K562 (cell line): ENCODE measurements around the gene PCBP4. TPM values are rescaled to one million over a fixed set of nuclear protein-coding genes. Genes with fewer than 3 reads are reported as not detected.
A peak's percentile ranks its signal among the peaks of the same experiment; 100 is the strongest.

Experiments used
- ATAC-seq: fragments of 200-7000 bp; cut with Tn5 transposase; 3 replicates; pipeline ENCODE4 v1.9.1; 2020; ENCODE audit warnings: moderate library complexity
- BruUV-seq: library from RNA; stranded (reverse); fragments of 400-500 nt; replicated peaks from 2 replicates; lab custom pipeline; 2021; lab: Mats Ljungman, UMichigan
- CTCF ChIA-PET: fragments of 300-600 bp; formaldehyde crosslinking; extraction: SDS; loops from one replicate; lab custom pipeline; 2021; ENCODE audit warnings: low intra/inter-chr PET ratio; lab: Yijun Ruan, JAX
- POLR2A ChIA-PET: fragments of 300-600, 350-650 bp; sonication (Branson Sonifier 250); formaldehyde crosslinking; extraction: SDS; loops from one replicate; lab custom pipeline; 2021; ENCODE audit warnings: antibody characterized with exemption, inconsistent platforms; lab: Yijun Ruan, JAX
- DNase-seq, 4 experiments: peaks; one replicate each; pipeline versions ENCODE4 v3.0.0 to v3.0.0-alpha.2; 2011 to 2018; ENCODE audit warnings: low spot score in 3 of 4, mixed read lengths in 3 of 4; ENCODE audit errors: extremely low read depth in 1 of 4
- FAIRE-seq: peaks from 2 replicates; lab custom pipeline; 2011; peaks lifted over from hg19 to GRCh38; lab: Jason Lieb, UNC
- H2AFZ ChIP-seq: 2 replicates; pipeline ENCODE4 v1.6.0; 2011; ENCODE audit warnings: low read depth, low read length, control low read depth, inconsistent platforms
- H3K27ac ChIP-seq: fragments of 200-600 bp; 3 replicates; pipeline ENCODE4 v1.8.0; 2011; ENCODE audit warnings: low read depth, mild to moderate bottlenecking, control low read depth, inconsistent platforms, low read length, moderate library complexity, mixed read lengths; ENCODE audit errors: extremely low read depth
- H3K27me3 ChIP-seq, 2 experiments: fragments of 300-600 bp in 1 of 2; 2 replicates in 1 of 2; 3 replicates in 1 of 2; pipeline versions ENCODE4 v1.6.0 to v1.8.0; 2011; ENCODE audit warnings: inconsistent platforms in 2 of 2, low read length in 2 of 2, mild to moderate bottlenecking in 1 of 2, mixed read lengths in 1 of 2, moderate library complexity in 1 of 2; ENCODE audit not compliant: control insufficient read depth in 2 of 2, insufficient read depth in 2 of 2
- H3K36me3 ChIP-seq: fragments of 300-600 bp; 3 replicates; pipeline ENCODE4 v1.8.0; 2011; ENCODE audit warnings: mild to moderate bottlenecking, low read length, inconsistent platforms; ENCODE audit not compliant: control insufficient read depth, insufficient read depth
- H3K4me1 ChIP-seq, 2 experiments: fragments of 200-600 bp in 1 of 2; replicated peaks in 1 of 2; 2 replicates in 1 of 2; 3 replicates in 1 of 2; pipeline versions ENCODE4 v1.5.1 to v1.8.0; 2011; ENCODE audit warnings: inconsistent platforms in 2 of 2, low read length in 2 of 2, mild to moderate bottlenecking in 1 of 2, mixed read lengths in 1 of 2, moderate library complexity in 1 of 2; ENCODE audit not compliant: control insufficient read depth in 2 of 2, insufficient read depth in 2 of 2
- H3K4me2 ChIP-seq: 2 replicates; pipeline ENCODE4 v1.6.1; 2011; ENCODE audit warnings: low read length, control low read depth, inconsistent platforms, mixed read lengths; ENCODE audit not compliant: insufficient read depth
- H3K4me3 ChIP-seq: fragments of 200-600 bp; sonication (generic), shearing (Covaris generic); 2 replicates; pipeline ENCODE4 v1.5.1; 2016; ENCODE audit warnings: control low read depth, inconsistent platforms
- H3K79me2 ChIP-seq: fragments of 200-600 bp; 3 replicates; pipeline ENCODE4 v1.8.0; 2011; ENCODE audit warnings: low read length, inconsistent platforms; ENCODE audit not compliant: control insufficient read depth, insufficient read depth
- H3K9ac ChIP-seq, 2 experiments: 2 replicates each; pipeline versions ENCODE4 v1.6.0 to v1.6.1; 2011; ENCODE audit warnings: low read depth in 2 of 2, low read length in 2 of 2, control low read depth in 1 of 2, inconsistent platforms in 1 of 2, mild to moderate bottlenecking in 1 of 2, mixed read lengths in 1 of 2; ENCODE audit not compliant: insufficient read depth in 1 of 2
- H3K9me1 ChIP-seq: one replicate; pipeline ENCODE4 v1.6.0; 2011; ENCODE audit warnings: inconsistent platforms, mild to moderate bottlenecking, low read length, moderate library complexity; ENCODE audit not compliant: control insufficient read depth, insufficient read depth
- H3K9me3 ChIP-seq: replicated peaks from 2 replicates; pipeline ENCODE4 v1.5.1; 2011; ENCODE audit warnings: low read depth, low read length, inconsistent platforms; ENCODE audit not compliant: control insufficient read depth, insufficient read depth
- H4K20me1 ChIP-seq: replicated peaks from 2 replicates; pipeline ENCODE4 v1.6.1; 2011; ENCODE audit warnings: low read length, inconsistent platforms, mixed read lengths; ENCODE audit not compliant: control insufficient read depth, insufficient read depth
- IRF2 ChIP-seq: sonication (generic); formaldehyde crosslinking; IDR thresholded peaks from 2 replicates; pipeline ENCODE4 v1.8.1; 2022; ENCODE audit warnings: mild to moderate bottlenecking, missing genetic modification reagents
- KAT7 ChIP-seq: sonication (generic); formaldehyde crosslinking; IDR thresholded peaks from 2 replicates; pipeline ENCODE4 v1.8.0; 2022; ENCODE audit warnings: missing genetic modification reagents, mild to moderate bottlenecking, borderline replicate concordance
- KDM5B ChIP-seq: fragments of 200-600 bp; sonication (generic); IDR thresholded peaks from 2 replicates; pipeline ENCODE4 v1.6.1; 2012; ENCODE audit warnings: low read depth, mild to moderate bottlenecking, moderate library complexity, low read length, control low read depth, inconsistent platforms; ENCODE audit not compliant: insufficient replicate concordance
- NFATC3 ChIP-seq: fragments of 450-650 bp; IDR thresholded peaks from 2 replicates; pipeline ENCODE4 v1.6.1; 2017; ENCODE audit warnings: mild to moderate bottlenecking
- NFRKB ChIP-seq: fragments of 450-650 bp; IDR thresholded peaks from 2 replicates; pipeline ENCODE4 v1.6.1; 2016; ENCODE audit warnings: low read depth
- NR2C2 ChIP-seq, 2 experiments: fragments of 200-800 bp in 1 of 2; sonication (Bioruptor generic) in 1 of 2; sonication (generic) in 1 of 2; formaldehyde crosslinking in 1 of 2; IDR thresholded peaks; 2 replicates each; pipeline versions ENCODE4 v1.6.1 to v1.8.0; 2016 to 2022; ENCODE audit warnings: mild to moderate bottlenecking in 1 of 2, missing compliant biosample characterization in 1 of 2, missing genetic modification characterization in 1 of 2, missing genetic modification reagents in 1 of 2
- NR3C1 ChIP-seq: sonication (generic); formaldehyde crosslinking; IDR thresholded peaks from 2 replicates; pipeline ENCODE4 v1.8.1; 2022; ENCODE audit warnings: missing genetic modification reagents
- NR4A1 ChIP-seq, 2 experiments: fragments of 250-450 bp in 1 of 2; fragments of 450-650 bp in 1 of 2; sonication (Bioruptor Pico) in 1 of 2; IDR thresholded peaks; 2 replicates each; pipeline versions ENCODE4 v1.4.0 to v1.6.1; 2016 to 2020; ENCODE audit warnings: mild to moderate bottlenecking in 2 of 2, missing compliant biosample characterization in 1 of 2, missing genetic modification characterization in 1 of 2, moderate library complexity in 1 of 2
- POLR2G ChIP-seq: fragments of 200-400 bp; formaldehyde crosslinking; IDR thresholded peaks from 2 replicates; pipeline ENCODE4 v1.6.1; 2017; ENCODE audit warnings: low read depth, mild to moderate bottlenecking, antibody characterized with exemption, low read length, moderate library complexity
- RNF2 ChIP-seq: sonication (generic); IDR thresholded peaks from 2 replicates; pipeline ENCODE4 v1.6.1; 2016
- SRSF7 ChIP-seq: fragments of 200-400 bp; formaldehyde crosslinking; optimal IDR thresholded peaks from 2 replicates; pipeline ENCODE3; 2017; ENCODE audit warnings: mild to moderate bottlenecking, low read depth, low read length
- TAF15 ChIP-seq: fragments of 200-400 bp; formaldehyde crosslinking; IDR thresholded peaks from 2 replicates; pipeline ENCODE4 v1.6.1; 2017; ENCODE audit warnings: mild to moderate bottlenecking, low read depth, low read length, moderate library complexity
- ZEB2 ChIP-seq: fragments of 450-650 bp; IDR thresholded peaks from 2 replicates; pipeline ENCODE4 v1.6.1; 2016
- ZNF143 ChIP-seq: sonication (generic); formaldehyde crosslinking; IDR thresholded peaks from 2 replicates; pipeline ENCODE4 v1.9.0; 2022; ENCODE audit warnings: mild to moderate bottlenecking, missing genetic modification reagents
- ZNF589 ChIP-seq: fragments of 200-800 bp; sonication (Bioruptor generic); IDR thresholded peaks from 2 replicates; pipeline ENCODE4 v1.6.1; 2016; ENCODE audit warnings: low read depth, missing genetic modification characterization, missing compliant biosample characterization
- ZZZ3 ChIP-seq: fragments of 450-650 bp; IDR thresholded peaks from 2 replicates; pipeline ENCODE4 v1.6.1; 2016; ENCODE audit warnings: antibody characterized with exemption, mild to moderate bottlenecking, moderate library complexity
- WGBS: fragments of 100-300 bp; shearing (Covaris generic); methylation state at CpG from one replicate; pipeline ENCODE4 v1.1.6; 2016; ENCODE audit warnings: low coverage, mixed read lengths; ENCODE audit not compliant: insufficient coverage; ENCODE audit errors: missing lambda C conversion rate; 5-methylcytosine and 5-hydroxymethylcytosine counted together
- in situ Hi-C: fragments of 300-500 bp; cut with MboI; formaldehyde crosslinking; loops from 4 replicates; pipeline ENCODE4 v1.15.0; 2018; ENCODE audit warnings: inconsistent platforms, mixed read lengths
- intact Hi-C: fragments of 100-400 bp; cut with micrococcal nuclease; formaldehyde crosslinking; loops from 2 replicates; pipeline ENCODE4 v1.14.2; 2022
- polyA plus RNA-seq, 8 experiments: library from polyadenylated mRNA; depleted of rRNA in 4 of 8; stranded (reverse) in 5 of 8; unstranded in 3 of 8; fragments of >200 nt; fragmentation: Nextera tagmentation in 2 of 8; fragmentation: Illumina TruSeq in 1 of 8; extraction: Ambion mirVana in 2 of 8; extraction: Trizol in 1 of 8; gene quantifications; 2 replicates each; pipeline versions ENCODE4 v1.2.1 to v1.2.3, GENCODE V29; 2011 to 2014; ENCODE audit warnings: inconsistent platforms in 1 of 8, missing spikeins in 1 of 8
- total RNA-seq, 7 experiments: library from RNA; depleted of rRNA in 6 of 7; stranded (reverse); fragments of >200 nt in 6 of 7; fragmentation: Illumina TruSeq in 2 of 7; extraction: Trizol in 2 of 7; gene quantifications; 2 replicates each; pipeline versions ENCODE4 v1.2.1 to v1.2.3, GENCODE V29; 2011 to 2021; ENCODE audit warnings: low replicate concordance in 1 of 7
- TF ChIP-seq, protein P1 (sequence below): fragments of 200-800 bp; sonication (Bioruptor generic); IDR thresholded peaks from 2 replicates; pipeline ENCODE4 v1.6.1; 2017; ENCODE audit warnings: missing genetic modification characterization, missing compliant biosample characterization
- TF ChIP-seq, protein P2 (sequence below): IDR thresholded peaks from 2 replicates; pipeline ENCODE4 v1.6.1; 2016; ENCODE audit warnings: missing genetic modification characterization, missing compliant biosample characterization

The PCBP4 gene
- total and polyA plus RNA-seq, 9 of the 15 experiments (the other 6 are each of a cell fraction or from before 2014, with no cell fraction given), result 0.06 to 5.8 (median 2.6) TPM

DNA sequence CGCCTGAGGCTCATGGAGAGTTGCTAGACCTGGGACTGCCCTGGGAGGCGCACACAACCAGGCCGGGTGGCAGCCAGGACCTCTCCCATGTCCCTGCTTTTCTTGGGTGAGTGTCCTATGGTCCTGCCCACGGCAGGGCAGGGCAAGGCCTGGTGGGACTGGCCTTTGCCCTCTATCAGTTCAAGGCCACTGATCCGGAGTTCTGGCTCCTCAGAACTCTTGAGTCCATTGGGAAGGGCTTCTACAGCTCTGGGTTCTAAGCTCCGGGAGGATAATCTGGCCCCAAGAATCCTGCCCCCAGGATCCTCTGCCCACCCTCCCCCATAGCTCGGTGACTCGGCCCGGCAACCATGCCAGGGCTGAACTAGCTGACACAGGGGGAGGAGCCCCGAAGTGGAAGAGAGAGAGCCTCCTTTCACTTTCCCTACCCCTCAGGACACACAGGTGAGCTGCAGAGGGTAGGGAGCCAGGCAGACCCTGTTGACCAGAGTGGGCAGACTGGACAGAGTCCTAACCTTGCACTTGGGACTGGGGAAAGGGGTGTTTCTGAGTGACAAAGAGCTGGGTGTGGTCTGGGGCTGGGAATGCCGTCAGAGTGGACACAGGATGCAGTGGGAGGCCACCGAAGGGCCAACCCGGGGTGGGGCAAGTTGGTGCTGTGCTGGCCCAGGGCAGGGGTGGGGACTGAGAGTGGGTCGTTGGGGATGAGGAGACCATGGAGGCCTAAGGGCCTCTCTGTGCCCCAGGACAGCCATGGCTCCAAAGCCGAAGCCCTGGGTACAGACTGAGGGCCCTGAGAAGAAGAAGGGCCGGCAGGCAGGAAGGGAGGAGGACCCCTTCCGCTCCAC is 24.4 kb downstream of the PCBP4 start:
- Histone ChIP-seq H3K27ac (peak overlapping the region; percentile 88), H2AFZ (peak overlapping the region; percentile 87), H3K9me3 (no peaks in the 10 kb centered on the region), H3K9me1 (peaks cover 5% of the 10 kb centered on the region), H3K4me2 (peak overlapping the region; percentile 87), H4K20me1 (no peaks in the 10 kb centered on the region), H3K79me2 (peaks cover 35% of the 10 kb centered on the region), H3K9ac (peak overlapping the region; percentile 86 to 92), H3K4me3 (peak overlapping the region; percentile 39), H3K4me1 (peaks cover 19 to 31% of the 10 kb centered on the region in 2 experiments; a peak in 4 of 5 replicates), H3K36me3 (peaks cover 27% of the 10 kb centered on the region; the same call in 2 of the 3 replicates), H3K27me3 (no peaks in the 10 kb centered on the region)
- 32% methylated on average over 15 of the region's 17 CpGs for WGBS
- POLR2A ChIA-PET, result interaction anchor here (0.7 to 1.3 kb wide), 5 partner anchors 9 to 44 kb away, joined by 3 to 6 read pairs (median 3); no protein-coding TSS in a partner anchor
- in situ Hi-C loops, result no loop called here
- ATAC-seq (peak; percentile 8), DNase-seq (peak; percentile 37 to 71 (median 54)), FAIRE-seq (peak; percentile 23)
- intact Hi-C loops, result loop anchor here (1.0 to 5.0 kb wide), 5 partner anchors 31 to 199 kb away; partner anchors contain the start of genes ABHD14B, DUSP7 and RPL29
- BruUV-seq, result no TSS peak
- CTCF ChIA-PET, result interaction anchor here (0.6 kb wide), 1 partner anchor 200 kb away, joined by 3 read pairs; no protein-coding TSS in a partner anchor
- peak; percentile 28; the same call in 1 of the 2 replicates for TF ChIP-seq KAT7 (CRISPR knock-in tag)
- no peak for TF ChIP-seq RNF2
- TF ChIP-seq, protein P1, sequence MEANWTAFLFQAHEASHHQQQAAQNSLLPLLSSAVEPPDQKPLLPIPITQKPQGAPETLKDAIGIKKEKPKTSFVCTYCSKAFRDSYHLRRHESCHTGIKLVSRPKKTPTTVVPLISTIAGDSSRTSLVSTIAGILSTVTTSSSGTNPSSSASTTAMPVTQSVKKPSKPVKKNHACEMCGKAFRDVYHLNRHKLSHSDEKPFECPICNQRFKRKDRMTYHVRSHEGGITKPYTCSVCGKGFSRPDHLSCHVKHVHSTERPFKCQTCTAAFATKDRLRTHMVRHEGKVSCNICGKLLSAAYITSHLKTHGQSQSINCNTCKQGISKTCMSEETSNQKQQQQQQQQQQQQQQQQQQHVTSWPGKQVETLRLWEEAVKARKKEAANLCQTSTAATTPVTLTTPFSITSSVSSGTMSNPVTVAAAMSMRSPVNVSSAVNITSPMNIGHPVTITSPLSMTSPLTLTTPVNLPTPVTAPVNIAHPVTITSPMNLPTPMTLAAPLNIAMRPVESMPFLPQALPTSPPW (CRISPR knock-in tag), result peak; percentile 7; the same call in 1 of the 2 replicates
- TF ChIP-seq, protein P2, sequence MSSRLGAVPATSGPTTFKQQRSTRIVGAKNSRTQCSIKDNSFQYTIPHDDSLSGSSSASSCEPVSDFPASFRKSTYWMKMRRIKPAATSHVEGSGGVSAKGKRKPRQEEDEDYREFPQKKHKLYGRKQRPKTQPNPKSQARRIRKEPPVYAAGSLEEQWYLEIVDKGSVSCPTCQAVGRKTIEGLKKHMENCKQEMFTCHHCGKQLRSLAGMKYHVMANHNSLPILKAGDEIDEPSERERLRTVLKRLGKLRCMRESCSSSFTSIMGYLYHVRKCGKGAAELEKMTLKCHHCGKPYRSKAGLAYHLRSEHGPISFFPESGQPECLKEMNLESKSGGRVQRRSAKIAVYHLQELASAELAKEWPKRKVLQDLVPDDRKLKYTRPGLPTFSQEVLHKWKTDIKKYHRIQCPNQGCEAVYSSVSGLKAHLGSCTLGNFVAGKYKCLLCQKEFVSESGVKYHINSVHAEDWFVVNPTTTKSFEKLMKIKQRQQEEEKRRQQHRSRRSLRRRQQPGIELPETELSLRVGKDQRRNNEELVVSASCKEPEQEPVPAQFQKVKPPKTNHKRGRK, result no peak
- no peak for TF ChIP-seq ZNF143 (CRISPR knock-in tag)
- no peak for TF ChIP-seq NR4A1 (CRISPR knock-in tag; IDR thresholded peaks at IDR 0.05)
- no peak for TF ChIP-seq NR4A1 (tag; IDR thresholded peaks at IDR 0.05)
- no peak for TF ChIP-seq NR3C1 (CRISPR knock-in tag)
- no peak for TF ChIP-seq SRSF7
- no peak for TF ChIP-seq ZEB2
- TF ChIP-seq NR2C2 (CRISPR knock-in tag; IDR thresholded peaks at IDR 0.05), result no peak
- peak; percentile 30 for TF ChIP-seq NR2C2 (tag; IDR thresholded peaks at IDR 0.05)
- TF ChIP-seq ZNF589, result 0 out of 2 replicates have a peak, but pooled peaks have one; percentile 17
- TF ChIP-seq TAF15, result no peak
- TF ChIP-seq NFRKB, result peak; percentile 66
- TF ChIP-seq NFATC3, result no peak
- peak; percentile 17 for TF ChIP-seq KDM5B
- TF ChIP-seq ZZZ3, result no peak
- no peak for TF ChIP-seq IRF2 (CRISPR knock-in tag)
- no peak for TF ChIP-seq POLR2G
